ENCODE measurements around the gene ADSL.

DNA sequence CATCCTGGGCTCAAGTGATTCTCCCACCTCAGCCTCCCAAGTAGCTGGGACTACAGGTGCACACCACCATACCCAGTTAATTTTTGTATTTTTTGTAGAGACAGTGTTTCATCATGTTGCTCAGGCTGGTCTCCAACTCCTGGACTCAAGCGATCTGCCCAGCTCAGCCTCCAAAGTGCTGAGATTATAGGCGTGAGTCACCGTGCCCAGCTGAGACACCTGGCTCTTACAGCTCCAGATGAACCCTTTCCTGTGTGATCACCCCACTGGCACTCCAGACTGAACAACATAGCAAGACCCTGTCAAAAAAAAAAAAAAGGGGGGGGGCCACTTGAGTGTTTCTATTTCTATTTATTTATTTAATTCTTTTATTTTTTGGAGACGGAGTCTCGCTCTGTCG lies 1.0 kb upstream of the ADSL start:
- TF ChIP-seq CREB5 (CRISPR knock-in tag; IDR thresholded peaks at IDR 0.05; ENCODE audit: low read depth) (no peak), ZFP3 (CRISPR knock-in tag; IDR thresholded peaks at IDR 0.05) (no peak), SNAI2 (CRISPR knock-in tag; IDR thresholded peaks at IDR 0.05) (no peak), PATZ1 (CRISPR knock-in tag; IDR thresholded peaks at IDR 0.05; ENCODE audit: borderline replicate concordance) (no peak), ZNF8 (CRISPR knock-in tag; IDR thresholded peaks at IDR 0.05) (no peak), RARB (CRISPR knock-in tag; IDR thresholded peaks at IDR 0.05) (no peak), ZFP30 (CRISPR knock-in tag; IDR thresholded peaks at IDR 0.05) (no peak), GLIS3 (CRISPR knock-in tag; IDR thresholded peaks at IDR 0.05) (no peak), TCF4 (CRISPR knock-in tag; IDR thresholded peaks at IDR 0.05; ENCODE audit: borderline replicate concordance) (no peak), BACH2 (CRISPR knock-in tag; IDR thresholded peaks at IDR 0.05; ENCODE audit: borderline replicate concordance) (no peak), ZNF565 (CRISPR knock-in tag; conservative IDR thresholded peaks at IDR 0.05; ENCODE audit: low read depth) (no peak), ISL1 (CRISPR knock-in tag; IDR thresholded peaks at IDR 0.05) (no peak), OSR1 (CRISPR knock-in tag; IDR thresholded peaks at IDR 0.05) (no peak)
- TF ChIP-seq, protein P1, sequence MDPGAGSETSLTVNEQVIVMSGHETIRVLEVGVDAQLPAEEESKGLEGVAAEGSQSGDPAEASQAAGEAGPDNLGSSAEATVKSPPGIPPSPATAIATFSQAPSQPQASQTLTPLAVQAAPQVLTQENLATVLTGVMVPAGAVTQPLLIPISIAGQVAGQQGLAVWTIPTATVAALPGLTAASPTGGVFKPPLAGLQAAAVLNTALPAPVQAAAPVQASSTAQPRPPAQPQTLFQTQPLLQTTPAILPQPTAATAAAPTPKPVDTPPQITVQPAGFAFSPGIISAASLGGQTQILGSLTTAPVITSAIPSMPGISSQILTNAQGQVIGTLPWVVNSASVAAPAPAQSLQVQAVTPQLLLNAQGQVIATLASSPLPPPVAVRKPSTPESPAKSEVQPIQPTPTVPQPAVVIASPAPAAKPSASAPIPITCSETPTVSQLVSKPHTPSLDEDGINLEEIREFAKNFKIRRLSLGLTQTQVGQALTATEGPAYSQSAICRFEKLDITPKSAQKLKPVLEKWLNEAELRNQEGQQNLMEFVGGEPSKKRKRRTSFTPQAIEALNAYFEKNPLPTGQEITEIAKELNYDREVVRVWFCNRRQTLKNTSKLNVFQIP (CRISPR knock-in tag; IDR thresholded peaks at IDR 0.05; ENCODE audit: borderline replicate concordance, low read depth): no peak
